HG03378 (cell line): ENCODE results near the gene DLG2.
A peak's percentile ranks its signal among the peaks of the same experiment; 100 is the strongest.

Experiments used
- ATAC-seq: cut with Tn5 transposase; IDR thresholded peaks from one replicate; pipeline ENCODE4 v1.9.1; 2021; ENCODE audit warnings: mild to moderate bottlenecking, moderate library complexity; ENCODE audit not compliant: unreplicated experiment

The DLG2 gene

DNA sequence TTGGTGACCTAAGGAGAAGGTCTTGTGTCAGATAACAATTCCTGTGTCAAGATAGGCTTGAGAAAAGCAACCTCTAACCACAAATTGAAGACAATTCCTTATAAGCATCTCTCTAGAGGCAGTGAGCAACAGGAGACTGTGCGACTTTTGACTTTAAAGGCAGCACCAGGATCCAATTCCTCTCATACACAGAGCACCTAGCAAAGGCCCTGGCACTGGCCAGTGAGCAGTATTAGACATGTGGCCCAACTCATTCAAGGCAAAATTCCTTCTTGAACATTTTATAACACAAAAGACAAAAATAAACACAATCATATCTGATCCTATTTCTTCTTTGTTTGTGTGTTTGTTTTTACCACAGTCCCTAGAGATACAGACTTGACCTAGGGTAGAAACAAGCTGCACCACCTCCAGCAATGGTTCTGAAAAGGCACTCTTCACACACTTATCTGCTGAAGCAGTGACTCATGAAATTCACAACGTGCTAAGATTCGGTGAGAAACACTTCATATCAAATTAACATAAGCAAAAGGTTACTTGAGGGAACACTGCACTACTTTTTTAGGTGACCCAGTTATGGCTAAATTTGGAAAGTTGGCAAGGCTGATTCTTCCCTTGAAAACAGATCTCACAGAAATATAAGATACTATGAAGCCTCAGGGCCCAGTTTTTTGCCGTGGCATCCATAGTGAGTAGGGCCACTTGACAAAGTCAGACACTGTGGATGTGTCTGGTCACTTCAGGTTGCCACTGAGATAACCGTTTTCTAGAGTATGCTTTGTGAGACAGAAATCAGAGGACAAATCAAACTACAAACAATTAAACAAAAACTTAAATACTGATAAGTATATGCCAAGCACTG is 1018.9 kb downstream of the DLG2 start:
- no peak for ATAC-seq

DNA sequence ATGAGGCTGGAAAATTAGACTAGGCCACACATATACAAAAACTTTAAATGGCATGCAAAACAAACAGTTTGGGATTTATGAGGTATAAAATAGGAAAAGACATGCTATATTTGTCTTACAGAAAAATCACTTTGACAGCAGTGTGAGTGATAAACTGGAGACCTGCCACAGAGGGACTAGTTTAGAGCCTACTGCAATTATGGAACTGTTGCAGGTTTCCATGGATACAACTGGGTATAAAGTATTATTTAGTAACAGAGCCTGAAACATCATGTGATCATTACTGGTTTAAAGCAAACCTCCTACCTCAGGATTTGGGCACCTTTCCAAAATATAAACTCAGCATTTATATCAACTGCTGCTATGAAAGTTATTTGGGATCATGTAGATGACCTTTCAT is 1032.5 kb downstream of the DLG2 start:
- no peak for ATAC-seq

DNA sequence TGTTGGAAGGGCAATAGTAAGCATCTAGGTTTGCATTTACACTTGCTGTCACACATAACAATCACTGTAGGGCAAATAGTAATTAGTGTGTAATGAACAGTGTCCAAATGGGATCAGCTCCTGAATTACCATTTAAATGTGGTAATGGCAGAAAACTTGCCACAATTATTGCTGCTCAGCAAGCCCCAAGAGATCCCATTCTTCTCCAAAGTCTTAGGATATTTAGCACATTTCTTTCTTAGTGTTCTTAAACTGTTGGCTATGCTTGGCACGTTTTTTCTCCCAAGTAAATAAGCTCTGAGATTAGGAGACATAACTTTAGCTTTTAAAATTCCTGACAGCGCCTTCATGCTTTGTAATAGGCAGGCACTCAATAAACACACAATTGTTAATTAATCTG is 1037.0 kb downstream of the DLG2 start:
- ATAC-seq = no peak

DNA sequence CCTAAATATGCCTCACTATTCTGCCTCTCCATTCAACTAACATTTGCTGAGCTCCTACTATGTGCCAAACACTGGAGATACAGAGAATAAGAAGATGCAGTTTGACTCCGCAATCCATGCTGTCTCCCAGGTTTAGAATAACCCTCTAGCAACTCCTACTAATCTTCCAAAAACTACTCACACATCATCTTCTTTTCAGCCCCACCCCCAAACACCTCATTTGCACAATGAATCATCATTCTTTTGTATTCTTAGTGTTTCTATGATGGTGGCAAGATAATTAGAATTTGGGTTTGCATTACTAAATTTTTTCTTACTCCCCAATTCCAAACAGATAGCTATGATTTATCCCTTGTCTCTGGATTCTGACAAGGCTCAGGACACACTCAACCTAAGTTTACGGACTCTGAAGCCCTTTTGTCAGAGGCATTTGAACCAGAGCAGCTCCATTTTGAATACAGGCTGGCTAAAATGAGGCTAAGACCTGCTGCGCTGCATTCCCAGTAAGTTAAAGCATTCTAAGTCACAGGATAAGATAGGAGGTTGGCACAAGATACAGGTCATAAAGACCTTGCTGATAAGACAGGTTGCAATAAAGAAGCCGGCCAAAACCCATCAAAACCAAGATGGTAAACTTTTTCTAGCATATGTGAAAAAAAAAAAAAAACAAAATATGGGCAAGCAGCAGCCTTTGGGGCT is 1038.9 kb downstream of the DLG2 start:
- no peak for ATAC-seq

DNA sequence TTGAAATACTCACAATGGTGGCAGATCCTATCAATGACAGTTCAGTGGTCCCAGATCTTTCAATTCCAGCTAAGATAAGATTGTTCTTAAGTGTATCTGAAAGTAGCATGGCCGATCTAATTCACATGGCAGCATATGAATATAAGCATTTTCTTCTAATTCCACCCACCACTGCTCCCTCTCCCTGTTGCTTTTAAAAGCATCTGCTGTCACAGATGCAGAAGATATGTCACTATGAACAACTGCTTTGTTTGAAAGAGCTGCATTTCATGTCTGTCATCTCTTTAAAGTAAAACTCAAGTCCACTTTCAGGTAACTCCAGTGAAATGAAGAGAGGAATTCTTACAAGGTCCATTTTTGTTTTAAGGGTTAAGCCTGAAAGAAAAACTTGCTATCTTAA is 1044.0 kb downstream of the DLG2 start:
- ATAC-seq = no peak

DNA sequence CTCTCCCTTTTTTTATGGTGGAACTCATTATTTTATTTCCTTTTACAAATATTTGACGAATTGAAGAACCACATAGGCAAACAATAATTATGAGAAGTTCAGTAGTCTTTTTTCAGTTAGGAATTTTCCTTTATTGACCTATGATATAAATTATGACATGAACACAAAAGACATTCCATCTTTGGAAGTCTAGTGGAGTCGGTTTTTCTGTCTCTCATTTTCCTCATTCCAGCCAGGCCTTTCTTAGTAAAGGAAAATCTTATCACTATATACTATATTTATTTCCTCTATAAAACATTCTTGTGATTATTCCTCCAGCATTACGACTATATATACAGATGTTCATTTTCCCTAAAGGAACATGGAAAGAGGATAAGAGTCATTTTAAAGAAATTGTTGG is 1046.1 kb downstream of the DLG2 start:
- ATAC-seq = no peak

DNA sequence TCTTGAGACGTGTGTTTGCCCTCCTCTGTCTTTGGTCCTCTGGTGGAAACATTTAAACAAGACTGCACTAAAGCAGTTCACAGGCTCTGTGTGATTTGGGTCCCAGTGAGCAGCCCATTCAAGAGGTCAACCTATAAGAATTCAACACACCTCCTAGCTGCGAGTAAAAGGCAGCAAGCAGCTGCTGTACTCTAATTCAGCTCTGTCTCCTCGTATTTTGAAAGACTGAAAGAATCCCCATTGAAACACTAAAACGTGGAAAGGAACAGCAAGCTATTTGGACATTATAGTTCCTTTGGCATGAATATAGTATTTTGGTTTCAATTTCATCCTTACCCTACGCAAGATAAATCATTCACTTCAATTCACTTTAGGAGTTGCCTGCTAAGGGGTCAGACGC is 1046.7 kb downstream of the DLG2 start:
- no peak for ATAC-seq

DNA sequence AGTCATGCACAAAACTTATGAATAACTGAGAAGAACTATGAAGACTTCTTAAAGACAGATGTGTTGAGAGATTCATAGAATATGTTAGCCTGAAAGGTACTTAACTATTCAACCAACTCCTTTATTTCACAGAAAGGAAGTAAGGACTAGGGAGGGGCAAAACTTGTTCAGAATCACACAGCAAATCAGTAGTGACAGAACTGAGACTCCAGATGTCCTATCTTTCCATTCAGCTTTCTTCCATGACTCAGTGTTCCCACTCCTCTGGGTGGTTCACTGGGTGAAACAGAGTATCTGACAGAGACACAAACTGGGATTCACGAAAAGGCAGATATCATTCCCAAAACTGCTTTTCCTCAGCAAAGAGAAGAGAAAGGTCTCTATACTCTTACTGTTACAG is 1053.3 kb downstream of the DLG2 start:
- no peak for ATAC-seq

DNA sequence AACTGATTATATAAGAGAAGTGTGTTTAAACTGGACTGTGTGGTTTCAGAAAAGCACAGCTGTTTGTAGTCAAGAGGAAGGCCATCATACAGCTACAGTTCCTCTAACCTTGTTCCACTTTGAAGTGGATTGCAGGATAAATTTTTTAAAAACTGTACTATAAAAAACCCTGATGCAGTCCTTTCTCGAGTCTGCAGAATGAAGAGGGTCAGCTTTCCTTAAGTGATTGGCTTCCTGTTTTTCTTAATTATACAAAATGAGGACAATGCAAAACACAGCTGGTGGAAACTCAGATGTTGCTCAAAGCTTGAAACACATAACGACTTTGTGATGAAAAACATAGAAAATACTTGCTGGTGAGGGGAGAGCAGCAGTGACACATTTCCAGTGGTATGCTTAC is 1060.5 kb downstream of the DLG2 start:
- no peak for ATAC-seq

DNA sequence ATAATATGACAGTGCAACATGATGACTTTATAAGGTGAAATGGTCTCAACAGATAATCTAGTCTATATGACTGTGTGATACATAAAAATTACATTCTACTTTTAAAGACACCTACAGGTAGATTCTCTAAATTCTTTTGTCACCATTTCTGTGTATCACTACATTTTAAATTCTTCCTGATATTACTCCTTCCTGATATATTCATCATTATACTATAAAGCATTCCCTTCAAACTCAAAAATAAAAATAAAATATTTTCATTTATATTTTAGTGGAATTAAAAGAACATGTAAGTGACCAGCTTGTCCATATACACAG is 1062.3 kb downstream of the DLG2 start:
- no peak for ATAC-seq

DNA sequence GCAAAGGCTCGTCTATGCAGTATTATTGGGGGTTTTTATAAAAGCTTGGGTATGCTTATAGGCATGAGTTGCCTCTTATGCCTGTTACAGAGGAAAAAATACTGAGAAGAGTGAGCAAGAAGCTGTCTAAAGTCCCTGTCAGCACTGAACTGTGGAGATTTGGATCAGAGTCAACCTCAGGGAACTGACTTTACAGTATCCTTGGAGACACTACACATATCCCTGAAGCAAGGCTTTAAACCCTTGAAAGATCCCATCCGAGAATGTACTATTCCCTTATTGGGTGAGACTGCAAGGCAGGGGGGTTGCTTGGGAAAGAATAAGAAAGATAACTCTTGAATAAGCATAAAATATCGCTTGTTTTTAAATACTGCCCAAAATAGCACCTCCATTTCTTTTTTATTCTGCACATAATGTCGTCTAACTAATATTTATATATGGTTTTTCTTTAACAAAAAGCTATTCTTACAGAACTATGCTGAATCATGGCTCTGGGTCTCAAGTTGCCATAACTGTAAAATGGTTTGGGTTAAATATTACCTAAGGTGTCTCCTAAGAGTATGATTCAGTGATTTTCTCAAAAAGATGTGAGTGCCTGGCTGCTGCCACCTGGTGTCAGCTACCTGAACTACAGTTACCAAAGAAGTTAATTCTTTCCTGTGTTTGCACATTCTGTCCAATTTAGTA is 1062.8 kb downstream of the DLG2 start:
- peak; percentile 88 for ATAC-seq

DNA sequence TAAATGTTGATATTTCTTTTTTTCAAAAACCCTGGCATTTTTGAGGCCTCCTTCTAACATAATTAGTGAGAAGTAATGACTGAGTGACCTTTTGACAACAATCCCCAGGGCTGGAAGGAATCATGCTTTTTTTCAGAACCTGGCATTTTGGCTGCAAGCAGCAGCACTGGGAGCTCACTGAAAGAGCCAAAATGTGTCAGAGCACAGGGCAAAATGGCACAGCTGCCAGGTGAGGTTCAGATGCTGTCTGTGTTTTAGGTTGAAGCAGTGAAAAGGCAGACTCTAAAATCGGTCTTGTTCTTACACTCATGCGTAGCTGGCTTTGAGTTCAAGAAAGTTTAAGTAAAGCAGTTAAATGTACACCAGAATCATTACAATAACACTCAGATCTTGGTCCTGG is 1063.8 kb downstream of the DLG2 start:
- no peak for ATAC-seq

DNA sequence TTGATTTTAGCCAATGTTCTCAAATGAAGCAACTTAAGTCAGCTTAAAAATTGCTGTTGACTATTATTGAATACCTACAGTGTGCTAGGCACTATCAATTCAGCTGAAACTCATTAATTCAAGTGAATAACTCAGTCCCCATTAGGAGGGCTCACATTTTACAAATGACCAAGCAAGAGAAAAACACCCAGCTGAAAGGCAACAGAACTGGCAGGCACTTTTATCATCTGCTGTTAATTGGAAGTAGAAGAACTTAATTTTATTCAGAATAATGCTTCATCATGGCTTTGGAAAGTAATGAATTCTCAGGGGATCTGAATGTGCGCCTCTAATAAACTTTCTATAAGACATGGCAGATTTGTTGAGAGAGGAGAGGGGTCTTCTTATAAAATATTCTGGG is 1066.9 kb downstream of the DLG2 start:
- ATAC-seq = no peak

DNA sequence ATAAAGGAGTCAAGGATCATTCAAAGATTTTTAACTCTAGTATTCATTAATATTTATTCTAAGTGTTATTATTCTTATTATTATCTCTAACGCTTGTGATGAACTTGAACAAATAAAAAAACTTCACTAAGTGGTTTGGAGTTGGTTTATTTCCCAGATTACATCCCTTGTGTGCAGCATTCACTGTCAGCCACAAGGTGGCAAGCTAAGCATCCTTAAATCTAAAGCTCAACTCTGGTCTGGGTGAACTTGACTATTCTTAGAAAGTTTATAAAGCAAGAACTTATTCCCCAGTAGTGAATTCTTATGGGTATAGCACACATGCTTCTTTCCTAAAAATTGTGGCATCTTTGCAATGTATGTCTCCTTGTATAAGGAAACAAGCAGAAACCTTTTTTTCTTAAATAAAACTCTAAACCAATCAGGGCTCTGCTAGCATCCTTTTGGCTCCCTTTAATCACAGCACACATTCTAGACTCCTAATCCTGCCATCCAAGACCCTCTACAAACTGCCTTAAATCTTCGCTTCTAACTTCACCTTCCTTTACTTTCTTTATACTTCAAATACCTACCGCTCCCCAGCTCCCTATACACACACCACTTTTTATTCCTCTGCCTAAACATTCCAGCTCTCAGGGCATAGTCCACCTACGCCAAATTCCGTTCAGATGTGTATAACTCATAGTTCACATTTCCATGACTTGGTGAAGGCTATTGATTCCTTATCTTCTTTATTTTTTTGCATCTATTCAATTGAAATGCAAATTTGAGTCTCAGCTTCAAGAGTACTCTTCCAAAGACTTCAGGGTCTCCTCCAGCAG is 1068.8 kb downstream of the DLG2 start:
- ATAC-seq = peak; percentile 99

DNA sequence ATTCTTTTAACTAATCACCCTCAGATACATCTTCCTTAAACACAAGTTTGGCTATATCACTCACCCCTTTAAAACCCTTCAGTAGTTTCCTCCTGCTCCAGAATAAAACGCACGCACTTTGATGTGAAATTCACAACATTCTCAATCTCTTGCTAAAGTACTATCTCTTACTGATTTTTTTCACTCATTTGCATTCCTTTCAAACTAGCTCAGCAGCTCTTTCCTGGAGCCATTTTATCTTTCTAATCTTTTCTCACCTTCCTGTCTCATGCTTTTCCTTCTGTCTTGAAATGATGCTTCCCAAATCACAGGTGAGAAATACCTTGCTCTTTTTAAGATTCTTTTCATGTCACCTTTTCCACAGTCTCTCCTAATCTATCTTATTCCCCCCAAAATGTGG is 1074.4 kb downstream of the DLG2 start:
- ATAC-seq = no peak

DNA sequence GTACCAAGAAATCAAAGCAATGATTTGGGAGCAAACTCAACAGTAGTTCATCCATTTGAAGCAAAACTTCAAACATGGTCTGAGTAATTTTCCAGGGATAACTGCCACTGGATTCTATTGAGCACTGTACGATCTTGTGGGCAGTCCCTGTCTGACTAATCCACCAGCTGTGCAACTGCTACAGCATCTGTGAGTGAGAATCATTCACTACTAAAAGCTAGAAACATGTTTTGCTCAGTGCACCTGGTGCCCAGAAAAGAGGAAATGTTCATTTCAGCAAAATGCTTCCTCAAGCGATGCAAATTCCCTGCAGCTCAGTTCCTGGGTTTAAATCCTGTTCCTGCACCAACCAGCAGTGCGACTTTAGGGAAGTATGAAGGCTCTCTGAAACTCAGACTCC is 1077.9 kb downstream of the DLG2 start:
- ATAC-seq = peak; percentile 87

DNA sequence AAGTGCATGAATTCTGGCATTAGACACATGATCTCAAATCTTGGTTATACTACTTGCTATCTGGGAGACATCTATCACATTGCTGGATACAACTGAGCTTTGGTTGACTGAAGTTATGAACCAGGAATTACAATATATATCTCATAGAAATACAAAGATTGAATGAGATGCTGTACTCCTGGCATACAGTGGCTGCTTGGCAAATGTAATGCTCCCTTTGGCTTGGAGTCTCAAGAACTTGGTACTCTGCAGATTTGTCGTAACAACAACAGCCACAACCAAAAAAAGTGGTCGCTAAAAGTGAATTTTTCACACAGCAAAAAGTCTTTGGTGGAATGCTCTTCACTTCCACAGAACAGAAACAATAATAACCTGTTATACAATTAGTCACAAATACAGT is 1082.6 kb downstream of the DLG2 start:
- no peak for ATAC-seq

DNA sequence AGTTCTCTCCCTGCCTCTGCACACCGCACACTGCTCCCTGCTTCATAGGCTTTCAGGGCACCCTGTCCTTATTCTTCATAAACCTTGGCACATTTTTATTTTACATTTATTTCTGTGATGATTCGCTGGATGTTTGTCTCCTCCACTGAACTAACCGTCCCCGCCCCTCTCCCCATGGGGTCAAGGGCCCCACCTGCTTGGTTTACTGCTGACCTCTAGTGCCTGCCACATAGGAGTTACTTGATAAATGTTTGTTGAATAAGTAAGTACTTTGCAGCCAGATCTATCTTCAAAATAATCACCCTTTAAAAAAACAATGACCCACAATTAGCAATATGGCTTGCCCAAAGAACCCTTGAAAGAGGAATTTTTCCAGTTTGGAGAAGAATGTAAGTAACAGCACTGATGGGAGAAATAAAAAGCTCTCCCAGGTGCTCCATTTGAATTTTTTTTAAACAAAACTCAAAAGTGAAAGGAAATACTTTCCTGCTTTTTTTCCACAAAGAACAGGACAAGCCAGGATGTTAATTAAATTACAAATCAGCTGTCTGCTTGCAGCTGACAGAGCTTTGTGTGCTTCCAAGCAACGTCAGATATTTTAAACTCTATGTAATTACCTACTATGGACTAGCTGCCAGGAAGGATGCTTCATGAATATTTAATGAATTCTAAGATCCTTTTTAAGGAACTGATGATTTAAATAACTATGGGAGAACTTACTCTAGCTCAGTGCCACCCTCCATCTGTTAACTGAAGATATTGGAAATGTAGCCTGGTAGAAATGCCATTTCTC is 1083.6 kb downstream of the DLG2 start:
- ATAC-seq = no peak

DNA sequence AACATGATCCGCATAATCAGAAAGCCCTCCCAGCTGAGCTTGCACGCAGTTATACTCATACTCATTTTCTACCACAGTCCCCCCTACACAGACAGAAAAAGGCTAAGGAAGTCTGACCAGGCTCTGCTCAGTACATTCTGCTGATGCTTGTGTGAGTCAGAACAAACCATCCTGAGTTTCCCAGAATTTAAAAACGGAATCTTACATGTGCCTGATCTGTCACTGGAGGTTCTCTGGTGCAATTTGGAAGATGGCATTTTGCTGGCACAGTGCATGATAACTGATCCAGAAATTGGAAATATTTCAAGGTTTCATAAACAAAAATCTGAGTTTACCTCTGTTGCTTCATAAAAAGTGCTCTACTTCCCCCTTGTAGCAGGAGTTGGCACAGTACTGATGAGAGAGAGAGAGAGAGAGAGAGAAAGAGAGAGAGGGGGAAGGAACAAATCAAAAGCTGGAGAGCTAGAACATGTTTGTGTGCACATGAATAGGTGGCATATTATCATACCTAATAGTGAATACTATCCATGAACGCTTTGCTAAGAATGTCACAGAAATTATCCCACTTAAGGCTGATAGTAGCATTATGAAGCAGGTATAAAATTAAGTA is 1085.3 kb downstream of the DLG2 start:
- no peak for ATAC-seq

DNA sequence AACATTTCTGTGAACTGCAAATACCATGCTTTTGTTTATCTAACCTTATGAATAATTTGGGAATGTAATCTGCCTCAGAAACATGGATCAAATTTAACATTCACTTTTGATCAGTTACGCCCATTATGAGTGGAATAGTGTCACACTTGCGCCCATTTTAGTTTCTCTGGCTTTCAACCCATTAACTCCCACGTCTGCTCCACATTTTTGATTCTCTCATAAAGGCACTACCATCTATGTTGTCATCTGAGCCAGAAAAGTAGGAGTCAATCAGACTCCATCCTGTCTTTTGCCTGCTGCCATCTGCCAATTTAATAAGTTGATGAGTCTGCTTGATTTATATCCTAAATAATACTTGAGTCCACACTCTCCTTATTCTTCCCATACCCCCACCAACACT is 1090.7 kb downstream of the DLG2 start:
- ATAC-seq = no peak
